SU-DHL-6 (cell line): ENCODE measurements around the gene RAB11A.

Experiments used
- CTCF ChIP-seq: fragments of 200-600 bp; sonication (generic); IDR thresholded peaks from one replicate; pipeline ENCODE4 v1.5.1; 2017; ENCODE audit warnings: antibody characterized with exemption, mild to moderate bottlenecking, low read length, moderate library complexity; ENCODE audit not compliant: insufficient read depth, poor library complexity, severe bottlenecking
- EZH2phosphoT487 ChIP-seq: fragments of 200-600 bp; sonication (generic), shearing (Covaris generic); conservative IDR thresholded peaks from 2 replicates; pipeline ENCODE4 v1.6.1; 2018; ENCODE audit warnings: mild to moderate bottlenecking, antibody characterized with exemption, low read length, moderate library complexity, mixed read lengths

GRCh38 chr15:65916041-65916663 is 46.9 kb downstream of the RAB11A start:
- no peak for TF ChIP-seq CTCF
- TF ChIP-seq EZH2phosphoT487, result no peak
